B cell (primary cell): ENCODE measurements around the gene SLC17A4. TPM values are rescaled to one million over a fixed set of nuclear protein-coding genes. Genes with fewer than 3 reads are reported as not detected.

ENCODE experiments used
- ATAC-seq: fragments of 200-7000 bp; cut with Tn5 transposase; one replicate; pipeline ENCODE4 v1.10.0; 2021; ENCODE audit warnings: low read depth, mild to moderate bottlenecking, moderate number of reproducible peaks, moderate library complexity
- CTCF ChIA-PET: fragments of 350-600 bp; sonication (Branson Sonifier 250); formaldehyde crosslinking; loops from one replicate; lab custom pipeline; 2021; ENCODE audit warnings: antibody characterized with exemption, inconsistent platforms; lab: Charles Lee
- POLR2A ChIA-PET: fragments of 350-600 bp; sonication (Branson Sonifier 250); formaldehyde crosslinking; loops from one replicate; lab custom pipeline; 2021; ENCODE audit warnings: antibody characterized with exemption; lab: Charles Lee
- DNase-seq: peaks from one replicate; pipeline ENCODE4 v3.0.0; 2013
- H2AFZ ChIP-seq: 2 replicates; pipeline ENCODE4 v1.6.1; 2012; ENCODE audit warnings: mild to moderate bottlenecking, low read depth, low read length; ENCODE audit not compliant: insufficient read depth, poor library complexity, severe bottlenecking
- H3K27ac ChIP-seq, 2 donors: 1 replicate in 1 of 2; 2 replicates in 1 of 2; pipeline ENCODE4 v1.5.1; 2012 to 2013; ENCODE audit warnings: low read length in 2 of 2, mild to moderate bottlenecking in 2 of 2, moderate library complexity in 1 of 2
- H3K27me3 ChIP-seq, 4 experiments: fragments of 200-600 bp in 1 of 4; sonication (generic) in 1 of 4; replicated peaks in 1 of 4; 1 replicate in 2 of 4; 2 replicates in 2 of 4; pipeline versions ENCODE4 v1.6.1 to v1.7.0; 2013 to 2016; ENCODE audit warnings: low read length in 3 of 4, mild to moderate bottlenecking in 2 of 4, mixed read lengths in 1 of 4, moderate library complexity in 1 of 4; ENCODE audit not compliant: insufficient read depth in 4 of 4, control insufficient read depth in 3 of 4; ENCODE audit errors: control extremely low read depth in 1 of 4
- H3K36me3 ChIP-seq, 2 experiments: replicated peaks in 1 of 2; 1 replicate in 1 of 2; 2 replicates in 1 of 2; pipeline versions ENCODE4 v1.6.1 to v1.7.1; 2013; ENCODE audit warnings: low read length in 1 of 2; ENCODE audit not compliant: insufficient read depth in 2 of 2, control insufficient read depth in 1 of 2; ENCODE audit errors: control extremely low read depth in 1 of 2, extremely low read depth in 1 of 2
- H3K4me1 ChIP-seq, 2 donors: fragments of 200-600 bp in 1 of 2; sonication (generic) in 1 of 2; 1 replicate in 1 of 2; 2 replicates in 1 of 2; pipeline versions ENCODE4 v1.5.1 to v1.6.1; 2013 to 2017; ENCODE audit warnings: low read length in 2 of 2; ENCODE audit not compliant: control insufficient read depth in 2 of 2, insufficient read depth in 2 of 2
- H3K4me2 ChIP-seq: replicated peaks from 2 replicates; pipeline ENCODE3; 2012; ENCODE audit warnings: mild to moderate bottlenecking, low read depth, low read length; ENCODE audit not compliant: poor library complexity, severe bottlenecking
- H3K4me3 ChIP-seq, 5 experiments: fragments of 200-600 bp in 1 of 5; sonication (generic) in 1 of 5; 1 replicate in 3 of 5; 2 replicates in 2 of 5; pipeline versions ENCODE4 v1.5.1 to v1.7.0; 2011 to 2016; ENCODE audit warnings: low read length in 4 of 5, mild to moderate bottlenecking in 4 of 5, low read depth in 2 of 5, control low read depth in 1 of 5, moderate library complexity in 1 of 5; ENCODE audit not compliant: insufficient read depth in 1 of 5; ENCODE audit errors: control extremely low read depth in 1 of 5, extremely low read depth in 1 of 5
- H3K79me2 ChIP-seq: fragments of 200-600 bp; sonication (generic); one replicate; pipeline ENCODE4 v1.6.0; 2016; ENCODE audit warnings: low read length; ENCODE audit not compliant: control insufficient read depth, insufficient read depth
- H3K9ac ChIP-seq: fragments of 200-600 bp; sonication (generic); 2 replicates; pipeline ENCODE4 v1.6.1; 2017; ENCODE audit warnings: mild to moderate bottlenecking, low read length, moderate library complexity
- H3K9me3 ChIP-seq, 3 donors: one replicate each; pipeline versions ENCODE4 v1.6.1 to v1.7.1; 2013; ENCODE audit warnings: low read length in 2 of 3; ENCODE audit not compliant: control insufficient read depth in 2 of 3, insufficient read depth in 1 of 3; ENCODE audit errors: control extremely low read depth in 1 of 3
- H4K20me1 ChIP-seq: 2 replicates; pipeline ENCODE4 v1.6.0; 2012; ENCODE audit warnings: mild to moderate bottlenecking, low read length; ENCODE audit not compliant: insufficient read depth, control insufficient read depth, poor library complexity, severe bottlenecking
- H3K27ac Mint-ChIP-seq: one replicate; pipeline ENCODE4 v1.8.0; 2021; ENCODE audit warnings: mixed read lengths
- H3K27me3 Mint-ChIP-seq: one replicate; pipeline ENCODE4 v1.8.0; 2021; ENCODE audit warnings: mixed read lengths
- H3K4me1 Mint-ChIP-seq: one replicate; pipeline ENCODE4 v1.8.0; 2021; ENCODE audit warnings: mixed read lengths
- H3K4me3 Mint-ChIP-seq: one replicate; pipeline ENCODE4 v1.8.0; 2021; ENCODE audit warnings: mixed read lengths
- H3K9me3 Mint-ChIP-seq: one replicate; pipeline ENCODE4 v1.8.0; 2022; ENCODE audit warnings: mixed read lengths; ENCODE audit not compliant: insufficient read depth
- CTCF ChIP-seq: fragments of 200-600 bp; IDR thresholded peaks from one replicate; pipeline ENCODE4 v1.8.0; 2022; ENCODE audit warnings: antibody characterized with exemption, mild to moderate bottlenecking
- EZH2 ChIP-seq: IDR thresholded peaks from 2 replicates; pipeline ENCODE4 v1.6.1; 2012; ENCODE audit warnings: borderline replicate concordance, low read depth, mild to moderate bottlenecking, moderate library complexity, low read length; ENCODE audit not compliant: insufficient read depth, poor library complexity, severe bottlenecking
- WGBS: methylation state at CpG from one replicate; pipeline ENCODE4 v1.1.5; 2013; ENCODE audit warnings: missing lambda C conversion rate; ENCODE audit not compliant: insufficient coverage; 5-methylcytosine and 5-hydroxymethylcytosine counted together
- intact Hi-C: fragments of 100-400 bp; cut with micrococcal nuclease; formaldehyde crosslinking; loops from one replicate; pipeline ENCODE4 v1.10.0; 2022
- polyA plus RNA-seq: library from polyadenylated mRNA; depleted of rRNA; stranded (reverse); fragments of >200 nt; gene quantifications from 2 replicates; pipeline ENCODE4 v1.2.3, GENCODE V29; 2012
- total RNA-seq, 2 donors: library from RNA; stranded (reverse); fragments of 120-200 nt in 1 of 2; gene quantifications; 1 replicate in 1 of 2; 2 replicates in 1 of 2; pipeline versions ENCODE4 v1.2.3 to v1.2.4, GENCODE V29; 2013 to 2022

Gene SLC17A4
- total and polyA plus RNA-seq, 2 donors (not counting 1 experiment from before 2014, with no cell fraction given) = not detected

DNA sequence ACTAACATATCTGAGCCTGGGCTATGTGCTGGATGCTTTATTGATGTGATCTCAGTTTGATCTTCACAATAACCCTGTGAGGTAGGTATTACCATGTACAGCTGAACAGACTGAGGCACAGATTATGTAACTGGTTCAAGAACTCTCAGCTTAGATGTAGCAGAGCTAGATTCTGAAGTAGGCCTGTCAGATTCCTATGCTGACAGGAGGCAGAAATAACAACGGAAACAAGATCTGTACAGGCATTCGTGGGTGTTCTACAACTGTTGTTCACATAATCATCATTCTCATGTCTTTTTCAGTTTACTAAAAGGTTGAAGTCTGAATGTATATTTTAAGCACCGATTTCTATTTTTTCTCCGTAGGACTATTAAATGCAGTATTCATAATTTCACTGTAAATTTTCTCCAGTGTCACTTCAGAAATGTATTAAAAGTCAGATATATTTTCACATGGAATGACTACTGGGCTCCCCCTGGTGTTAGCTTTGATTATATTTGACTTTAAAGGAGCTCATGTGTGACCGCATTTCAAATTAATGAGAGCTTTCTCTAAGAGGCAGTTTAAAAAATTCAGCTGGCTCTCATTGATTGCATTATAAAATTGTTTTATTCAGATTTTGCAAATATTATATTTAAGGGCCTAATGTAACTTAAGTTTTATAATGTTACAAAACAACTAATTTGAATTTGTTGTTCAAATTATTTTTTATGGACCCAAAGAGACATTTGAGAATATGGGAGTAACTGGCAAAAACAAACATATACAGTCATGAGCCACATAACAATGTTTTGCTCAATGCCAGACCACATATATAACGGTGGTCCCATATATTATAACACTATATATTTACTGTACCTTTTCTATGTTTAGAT is 36.4 kb upstream of the SLC17A4 start:
- H3K79me2 ChIP-seq = no peaks in the 10 kb centered on the region
- DNase-seq = peak; percentile 51
- no peak overlapping the region for H3K27ac ChIP-seq
- H3K27me3 Mint-ChIP-seq = peaks cover 12% of the 10 kb centered on the region
- H3K4me1 ChIP-seq = no peaks in the 10 kb centered on the region
- H3K9me3 Mint-ChIP-seq = no peaks in the 10 kb centered on the region
- H3K4me2 ChIP-seq = no peak overlapping the region
- no peaks in the 10 kb centered on the region for H3K9me3 ChIP-seq
- H3K4me1 Mint-ChIP-seq = no peaks in the 10 kb centered on the region
- ATAC-seq = no peak
- WGBS = no CpG with 5 or more reads among the region's 6 CpGs
- H3K4me3 Mint-ChIP-seq = no peak overlapping the region
- no peak overlapping the region for H2AFZ ChIP-seq
- H3K27ac Mint-ChIP-seq = no peak overlapping the region
- H3K36me3 ChIP-seq = no peaks in the 10 kb centered on the region
- TF ChIP-seq CTCF = peak; percentile 79
- TF ChIP-seq EZH2 = no peak
- intact Hi-C loops = no loop called here
- ChIA-PET POLR2A (no interaction called here), CTCF (interaction anchor here (0.7 to 4.5 kb wide), 21 partner anchors 9 to 495 kb away, joined by 3 to 76 read pairs (median 4); a partner anchor contains a TSS)
- no peak overlapping the region for H3K9ac ChIP-seq
- H3K27me3 ChIP-seq = no peaks in the 10 kb centered on the region
- H3K4me3 ChIP-seq = no peak overlapping the region
- H4K20me1 ChIP-seq = no peaks in the 10 kb centered on the region
